ENCODE results near the gene IFT27.

Gene IFT27

GRCh38 chr22:36743011-36743410 lies 32.9 kb downstream of the IFT27 start:
- DNase-seq (ENCODE audit: low spot score), result no peak
- no peak for TF ChIP-seq CTCF (IDR thresholded peaks at IDR 0.05; ENCODE audit: extremely low read depth, missing control alignments)

GRCh38 chr22:36741968-36742367 lies 34.0 kb downstream of the IFT27 start:
- no peak for TF ChIP-seq CTCF (IDR thresholded peaks at IDR 0.05; ENCODE audit: extremely low read depth, missing control alignments)
- no peak for DNase-seq (ENCODE audit: low spot score)

- DNase-seq (ENCODE audit: low spot score), result no peak
- no peak for TF ChIP-seq CTCF (IDR thresholded peaks at IDR 0.05; ENCODE audit: extremely low read depth, missing control alignments)
These were observed 34.6 kb downstream of the IFT27 start for GRCh38 chr22:36741204-36741793.

GRCh38 chr22:36740716-36741115 lies 35.2 kb downstream of the IFT27 start:
- no peak for TF ChIP-seq CTCF (IDR thresholded peaks at IDR 0.05; ENCODE audit: extremely low read depth, missing control alignments)
- DNase-seq (ENCODE audit: low spot score), result no peak

- no peak for TF ChIP-seq CTCF (IDR thresholded peaks at IDR 0.05; ENCODE audit: extremely low read depth, missing control alignments)
- DNase-seq (ENCODE audit: low spot score), result no peak
These were observed 36.7 kb downstream of the IFT27 start for GRCh38 chr22:36739185-36739584.

GRCh38 chr22:36738416-36739020 lies 37.4 kb downstream of the IFT27 start:
- TF ChIP-seq CTCF (IDR thresholded peaks at IDR 0.05; ENCODE audit: extremely low read depth, missing control alignments), result no peak
- DNase-seq (ENCODE audit: low spot score), result no peak

- TF ChIP-seq CTCF (IDR thresholded peaks at IDR 0.05; ENCODE audit: extremely low read depth, missing control alignments), result no peak
- DNase-seq (ENCODE audit: low spot score), result no peak
These were observed 38.1 kb downstream of the IFT27 start for GRCh38 chr22:36737776-36738175.

Measured in GM20000 (cell line).